Chondrocyte (in vitro differentiated cells): ENCODE results near the gene STON1. TPM values are rescaled to one million over a fixed set of nuclear protein-coding genes. Genes with fewer than 3 reads are reported as not detected.

Source experiments
- DNase-seq: peaks from one replicate; pipeline ENCODE4 v3.0.0; 2021; ENCODE audit warnings: mixed read lengths, low spot score
- H3K27ac Mint-ChIP-seq: one replicate; pipeline ENCODE4 v1.8.0; 2021; ENCODE audit warnings: mild to moderate bottlenecking, moderate library complexity, mixed read lengths; ENCODE audit not compliant: unreplicated experiment
- H3K27me3 Mint-ChIP-seq: 2 replicates; pipeline ENCODE4 v1.8.0; 2021; ENCODE audit warnings: low read depth, mixed read lengths
- H3K36me3 Mint-ChIP-seq: 2 replicates; pipeline ENCODE4 v1.8.0; 2021; ENCODE audit warnings: low read depth, mixed read lengths
- H3K4me1 Mint-ChIP-seq: 2 replicates; pipeline ENCODE4 v1.8.0; 2021; ENCODE audit warnings: low read depth, mild to moderate bottlenecking, mixed read lengths
- H3K4me3 Mint-ChIP-seq: one replicate; pipeline ENCODE4 v1.8.0; 2021; ENCODE audit warnings: mild to moderate bottlenecking, moderate library complexity, mixed read lengths; ENCODE audit not compliant: unreplicated experiment
- H3K9me3 Mint-ChIP-seq: 2 replicates; pipeline ENCODE4 v1.8.0; 2021; ENCODE audit warnings: low read depth, mixed read lengths
- CTCF ChIP-seq: fragments of 200-600 bp; sonication (generic); IDR thresholded peaks from 2 replicates; pipeline ENCODE4 v1.5.0; 2021; ENCODE audit warnings: antibody characterized with exemption, mild to moderate bottlenecking, moderate library complexity
- total RNA-seq: library from RNA; stranded (reverse); gene quantifications from 3 replicates; pipeline ENCODE4 v1.2.1, GENCODE V29; 2021

The STON1 gene
- total RNA-seq, 1 donor from 2014 or later = 9.6 TPM

GRCh38 chr2:48583961-48584360 is 54.0 kb downstream of the STON1 start:
- H3K36me3 Mint-ChIP-seq = peaks cover 11% of the 10 kb centered on the region
- H3K27me3 Mint-ChIP-seq = no peaks in the 10 kb centered on the region
- TF ChIP-seq CTCF = no peak
- H3K9me3 Mint-ChIP-seq = no peaks in the 10 kb centered on the region
- no peak for DNase-seq
- peaks cover under 1% of the 10 kb centered on the region for H3K4me1 Mint-ChIP-seq
- H3K4me3 Mint-ChIP-seq = no peak overlapping the region
- H3K27ac Mint-ChIP-seq = no peak overlapping the region

- H3K36me3 Mint-ChIP-seq = peaks cover 11% of the 10 kb centered on the region
Observed at GRCh38 chr2:48584551-48584950, 54.6 kb downstream of the STON1 start.

GRCh38 chr2:48586433-48586832 is 56.5 kb downstream of the STON1 start:
- DNase-seq = no peak
- H3K27ac Mint-ChIP-seq = no peak overlapping the region
- H3K27me3 Mint-ChIP-seq = no peaks in the 10 kb centered on the region
- H3K9me3 Mint-ChIP-seq = no peaks in the 10 kb centered on the region
- no peak overlapping the region for H3K4me3 Mint-ChIP-seq
- no peak for TF ChIP-seq CTCF
- H3K4me1 Mint-ChIP-seq = peaks cover 2% of the 10 kb centered on the region
- peaks cover 4% of the 10 kb centered on the region for H3K36me3 Mint-ChIP-seq

More at GRCh38 chr2:48584551-48584950, 54.6 kb downstream of the STON1 start:
- Mint-ChIP-seq H3K27ac (no peak overlapping the region), H3K9me3 (no peaks in the 10 kb centered on the region), H3K4me3 (no peak overlapping the region), H3K27me3 (no peaks in the 10 kb centered on the region), H3K4me1 (peaks cover 2% of the 10 kb centered on the region)
- no peak for TF ChIP-seq CTCF
- no peak for DNase-seq

- no peak for DNase-seq
- no peak for TF ChIP-seq CTCF
- H3K4me3 Mint-ChIP-seq = no peak overlapping the region
- H3K27ac Mint-ChIP-seq = no peak overlapping the region
- H3K9me3 Mint-ChIP-seq = no peaks in the 10 kb centered on the region
- peaks cover 2% of the 10 kb centered on the region for H3K4me1 Mint-ChIP-seq
- H3K36me3 Mint-ChIP-seq = peaks cover 3% of the 10 kb centered on the region
- no peaks in the 10 kb centered on the region for H3K27me3 Mint-ChIP-seq
Observed at GRCh38 chr2:48587560-48587959, 57.6 kb downstream of the STON1 start.

- H3K9me3 Mint-ChIP-seq = no peaks in the 10 kb centered on the region
- no peak for DNase-seq
- H3K4me3 Mint-ChIP-seq = no peak overlapping the region
- no peak overlapping the region for H3K27ac Mint-ChIP-seq
- no peak for TF ChIP-seq CTCF
- H3K27me3 Mint-ChIP-seq = no peaks in the 10 kb centered on the region
- H3K4me1 Mint-ChIP-seq = peaks cover 2% of the 10 kb centered on the region
- peaks cover 1% of the 10 kb centered on the region for H3K36me3 Mint-ChIP-seq
Observed at GRCh38 chr2:48587961-48588360, 58.0 kb downstream of the STON1 start.
